Measurements from ENCODE around the gene MPZL3.

GRCh38 chr11:118276422-118276821 is 24.3 kb upstream of the MPZL3 start:
- no peak for TF ChIP-seq CTCF (IDR thresholded peaks at IDR 0.05; ENCODE audit: insufficient read depth, low read depth, low read length)
- no peak for TF ChIP-seq EZH2 (IDR thresholded peaks at IDR 0.05; ENCODE audit: insufficient read depth, low read length)

Data from astrocyte (in vitro differentiated cells and primary cell).